ENCODE data around the gene LIMK1.

LIMK1 gene

GRCh38 chr7:74083928-74084721 is 521 bp downstream of the LIMK1 start:
- DNase-seq (ENCODE audit: extremely low read depth, insufficient read length), result peak; percentile 41

GRCh38 chr7:74084722-74085578 is 1.3 kb downstream of the LIMK1 start:
- H3K27me3 ChIP-seq (replicated peaks; ENCODE audit: control insufficient read depth, insufficient read depth, low read length), result no peaks in the 10 kb centered on the region
- H3K36me3 ChIP-seq (ENCODE audit: control insufficient read depth, insufficient read depth, low read length), result no peaks in the 10 kb centered on the region; the same call in none of the 2 replicates
- no peak for DNase-seq (ENCODE audit: extremely low read depth, insufficient read length)
- peak overlapping the region; percentile 81 for H3K4me3 ChIP-seq (replicated peaks; ENCODE audit: low read depth, low read length)
- no peak for TF ChIP-seq CTCF (IDR thresholded peaks at IDR 0.05; ENCODE audit: insufficient read depth, low read length, poor library complexity, severe bottlenecking)

More at GRCh38 chr7:74083928-74084721, 521 bp downstream of the LIMK1 start:
- Histone ChIP-seq H3K27me3 (replicated peaks; ENCODE audit: control insufficient read depth, insufficient read depth, low read length) (no peaks in the 10 kb centered on the region), H3K4me3 (replicated peaks; ENCODE audit: low read depth, low read length) (peak overlapping the region; percentile 81), H3K36me3 (ENCODE audit: control insufficient read depth, insufficient read depth, low read length) (no peaks in the 10 kb centered on the region; the same call in none of the 2 replicates)
- TF ChIP-seq CTCF (IDR thresholded peaks at IDR 0.05; ENCODE audit: insufficient read depth, low read length, poor library complexity, severe bottlenecking), result no peak

- no peaks in the 10 kb centered on the region for H3K27me3 ChIP-seq (replicated peaks; ENCODE audit: control insufficient read depth, insufficient read depth, low read length)
- DNase-seq (ENCODE audit: extremely low read depth, insufficient read length), result no peak
- H3K36me3 ChIP-seq (ENCODE audit: control insufficient read depth, insufficient read depth, low read length), result no peaks in the 10 kb centered on the region; the same call in none of the 2 replicates
- no peak for TF ChIP-seq CTCF (IDR thresholded peaks at IDR 0.05; ENCODE audit: insufficient read depth, low read length, poor library complexity, severe bottlenecking)
- H3K4me3 ChIP-seq (replicated peaks; ENCODE audit: low read depth, low read length), result no peak overlapping the region
Measured at GRCh38 chr7:74087791-74088453, 4.3 kb downstream of the LIMK1 start.

DNA sequence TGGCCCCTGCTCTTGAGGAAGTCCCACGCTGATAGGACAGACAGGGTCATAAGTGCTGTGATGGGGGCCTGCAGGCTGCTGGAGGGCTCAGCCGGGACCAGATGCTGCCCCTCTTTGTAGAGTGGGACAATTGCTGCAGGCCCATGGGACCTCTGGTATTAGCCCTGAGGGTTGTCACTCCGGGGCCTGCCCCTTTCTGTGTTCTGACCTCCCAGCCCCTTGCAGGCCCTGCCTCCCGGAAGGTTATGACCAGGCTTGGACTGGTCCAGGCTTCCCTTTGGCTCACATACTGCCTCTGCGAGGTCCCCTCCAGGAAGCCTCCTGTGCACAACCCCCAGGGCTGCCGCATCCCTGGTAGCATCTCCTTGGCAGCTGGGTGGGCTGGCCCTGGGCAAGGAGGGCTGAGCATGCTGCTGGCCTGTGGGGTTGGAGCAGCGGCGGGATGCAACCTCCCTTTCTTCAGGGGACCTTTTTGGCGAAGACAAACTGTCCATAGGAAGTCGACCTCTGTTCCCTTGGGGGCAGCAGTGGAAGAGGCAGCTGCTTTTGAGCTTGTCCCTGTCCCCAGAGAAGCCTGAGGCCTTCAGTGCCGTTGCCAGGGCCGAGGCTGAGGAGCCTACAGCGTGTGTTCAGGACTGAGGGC is 8.8 kb downstream of the LIMK1 start:
- Histone ChIP-seq H3K27me3 (replicated peaks; ENCODE audit: control insufficient read depth, insufficient read depth, low read length) (no peaks in the 10 kb centered on the region), H3K36me3 (ENCODE audit: control insufficient read depth, insufficient read depth, low read length) (peaks cover 7% of the 10 kb centered on the region), H3K4me3 (replicated peaks; ENCODE audit: low read depth, low read length) (peak overlapping the region; percentile 69)
- peak; percentile 44 for DNase-seq (ENCODE audit: extremely low read depth, insufficient read length)
- TF ChIP-seq CTCF (IDR thresholded peaks at IDR 0.05; ENCODE audit: insufficient read depth, low read length, poor library complexity, severe bottlenecking), result no peak

- Histone ChIP-seq H3K36me3 (ENCODE audit: control insufficient read depth, insufficient read depth, low read length) (peaks cover 13% of the 10 kb centered on the region), H3K27me3 (replicated peaks; ENCODE audit: control insufficient read depth, insufficient read depth, low read length) (no peaks in the 10 kb centered on the region), H3K4me3 (replicated peaks; ENCODE audit: low read depth, low read length) (peak overlapping the region; percentile 69)
- no peak for TF ChIP-seq CTCF (IDR thresholded peaks at IDR 0.05; ENCODE audit: insufficient read depth, low read length, poor library complexity, severe bottlenecking)
- DNase-seq (ENCODE audit: extremely low read depth, insufficient read length), result peak; percentile 84
Measured at GRCh38 chr7:74092964-74093471, 9.4 kb downstream of the LIMK1 start.
